Activated naive CD8-positive, alpha-beta T cell treated with anti-CD3 and anti-CD28 coated beads, Interleukin-2, amount 10 ng/mL, durations not matched to agents 7 days and 5 days (primary cell): ENCODE measurements around the gene IGLON5. TPM values are rescaled to one million over a fixed set of nuclear protein-coding genes. Genes with fewer than 3 reads are reported as not detected.
A peak's percentile ranks its signal among the peaks of the same experiment; 100 is the strongest.

Experiments
- ATAC-seq: fragments of 150-1000 bp; cut with Tn5 transposase; one replicate; pipeline ENCODE4 v1.10.0; 2021; ENCODE audit warnings: low read depth, moderate library complexity
- POLR2A ChIA-PET: fragments of 350-600 bp; sonication (Branson Sonifier 250); formaldehyde crosslinking; loops from one replicate; lab custom pipeline; 2021; ENCODE audit warnings: antibody characterized with exemption; lab: Charles Lee
- DNase-seq: peaks from one replicate; pipeline ENCODE4 v3.0.0; 2021
- H3K27ac Mint-ChIP-seq: one replicate; pipeline ENCODE4 v1.8.0; 2022; ENCODE audit warnings: mild to moderate bottlenecking, mixed read lengths
- H3K27me3 Mint-ChIP-seq: one replicate; pipeline ENCODE4 v1.8.0; 2022; ENCODE audit warnings: mild to moderate bottlenecking, moderate library complexity, mixed read lengths
- H3K36me3 Mint-ChIP-seq: one replicate; pipeline ENCODE4 v1.8.0; 2021; ENCODE audit warnings: mild to moderate bottlenecking, mixed read lengths
- H3K4me1 Mint-ChIP-seq: one replicate; pipeline ENCODE4 v1.8.0; 2021; ENCODE audit warnings: mixed read lengths
- H3K4me3 Mint-ChIP-seq: one replicate; pipeline ENCODE4 v1.8.0; 2022; ENCODE audit warnings: mild to moderate bottlenecking, moderate library complexity, mixed read lengths
- H3K9me3 Mint-ChIP-seq: one replicate; pipeline ENCODE4 v1.8.0; 2021; ENCODE audit warnings: mixed read lengths
- total RNA-seq, 2 experiments: library from RNA; stranded (reverse); gene quantifications; one replicate each; pipeline ENCODE4 v1.2.3, GENCODE V29; 2021

Gene IGLON5
- total RNA-seq, 2 experiments from 2014 or later: 0.11 TPM; not detected in 1

DNA sequence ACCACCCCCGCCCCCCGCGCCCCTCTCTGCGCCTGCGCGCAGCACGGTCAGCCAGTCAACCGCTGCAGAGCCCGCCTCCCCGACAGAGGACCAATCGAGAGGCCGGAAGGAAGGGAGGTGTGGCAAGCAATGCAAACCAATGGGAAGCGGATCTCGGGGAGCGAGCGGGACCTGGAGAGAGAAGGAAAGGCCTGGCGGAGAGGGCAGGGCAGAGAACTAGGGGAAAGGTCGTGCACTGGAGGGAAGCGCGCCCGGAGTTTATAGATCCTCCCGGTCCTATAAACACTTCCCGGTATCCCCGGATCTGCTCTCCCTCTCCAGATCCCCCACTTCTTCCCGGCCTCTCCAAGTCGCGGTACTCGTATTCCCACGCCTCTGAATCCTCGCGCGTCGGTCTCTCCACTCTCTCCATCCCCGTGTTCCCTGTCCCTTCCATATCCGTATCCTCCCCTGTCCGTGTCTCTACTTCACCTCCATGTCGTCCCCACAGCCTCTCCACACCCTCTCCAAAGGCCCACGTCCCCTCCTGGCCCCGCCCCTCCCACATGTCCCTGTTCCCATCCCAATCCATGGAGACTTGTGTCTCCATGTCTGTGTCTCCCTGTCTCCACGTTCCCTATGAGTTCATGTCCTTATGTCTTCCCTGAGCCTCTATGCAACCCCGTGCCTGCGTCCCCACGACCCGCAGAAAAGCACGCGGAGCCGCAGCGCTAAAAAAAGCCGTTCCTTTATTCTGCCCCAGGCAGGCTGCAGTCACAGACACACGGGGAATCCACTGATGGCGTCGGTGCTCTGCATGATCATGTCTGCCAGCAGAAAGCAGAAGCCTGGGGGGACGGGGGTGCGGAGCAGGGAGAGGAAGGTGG is 55.2 kb downstream of the IGLON5 start:
- Mint-ChIP-seq H3K36me3 (peaks cover 29% of the 10 kb centered on the region), H3K27ac (peak overlapping the region; percentile 94), H3K4me1 (peaks cover 58% of the 10 kb centered on the region), H3K4me3 (peak overlapping the region; percentile 94), H3K9me3 (no peaks in the 10 kb centered on the region), H3K27me3 (no peaks in the 10 kb centered on the region)
- DNase-seq (peak; percentile 87), ATAC-seq (peak; percentile 51)
- POLR2A ChIA-PET: interaction anchor here (0.6 to 2.5 kb wide), 5 partner anchors 12 to 29 kb away, joined by 3 to 11 read pairs (median 7); no protein-coding TSS in a partner anchor

DNA sequence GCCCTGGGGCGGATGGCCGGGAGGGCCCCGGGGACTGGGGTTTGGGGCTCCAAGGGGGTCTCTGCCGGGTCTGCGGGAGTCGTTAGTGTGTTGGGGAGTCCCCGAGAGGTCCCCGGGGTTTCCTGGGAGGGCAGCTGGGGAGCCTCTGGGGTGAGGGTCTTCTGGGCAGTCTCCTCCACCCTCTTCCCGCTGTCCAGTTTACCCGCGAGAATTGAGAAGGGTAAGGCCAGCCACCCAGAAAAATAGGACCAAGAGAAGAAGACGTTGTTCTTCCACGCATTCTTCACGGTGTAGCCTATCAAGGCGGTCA is 55.8 kb downstream of the IGLON5 start:
- DNase-seq: no peak
- Mint-ChIP-seq H3K36me3 (peaks cover 29% of the 10 kb centered on the region), H3K27me3 (no peaks in the 10 kb centered on the region), H3K9me3 (no peaks in the 10 kb centered on the region), H3K27ac (peak overlapping the region; percentile 94), H3K4me1 (peaks cover 56% of the 10 kb centered on the region), H3K4me3 (peak overlapping the region; percentile 94)
- POLR2A ChIA-PET: interaction anchor here (0.6 to 6.4 kb wide), 7 partner anchors 8 to 28 kb away, joined by 3 to 85 read pairs (median 3); no protein-coding TSS in a partner anchor
- no peak for ATAC-seq

DNA sequence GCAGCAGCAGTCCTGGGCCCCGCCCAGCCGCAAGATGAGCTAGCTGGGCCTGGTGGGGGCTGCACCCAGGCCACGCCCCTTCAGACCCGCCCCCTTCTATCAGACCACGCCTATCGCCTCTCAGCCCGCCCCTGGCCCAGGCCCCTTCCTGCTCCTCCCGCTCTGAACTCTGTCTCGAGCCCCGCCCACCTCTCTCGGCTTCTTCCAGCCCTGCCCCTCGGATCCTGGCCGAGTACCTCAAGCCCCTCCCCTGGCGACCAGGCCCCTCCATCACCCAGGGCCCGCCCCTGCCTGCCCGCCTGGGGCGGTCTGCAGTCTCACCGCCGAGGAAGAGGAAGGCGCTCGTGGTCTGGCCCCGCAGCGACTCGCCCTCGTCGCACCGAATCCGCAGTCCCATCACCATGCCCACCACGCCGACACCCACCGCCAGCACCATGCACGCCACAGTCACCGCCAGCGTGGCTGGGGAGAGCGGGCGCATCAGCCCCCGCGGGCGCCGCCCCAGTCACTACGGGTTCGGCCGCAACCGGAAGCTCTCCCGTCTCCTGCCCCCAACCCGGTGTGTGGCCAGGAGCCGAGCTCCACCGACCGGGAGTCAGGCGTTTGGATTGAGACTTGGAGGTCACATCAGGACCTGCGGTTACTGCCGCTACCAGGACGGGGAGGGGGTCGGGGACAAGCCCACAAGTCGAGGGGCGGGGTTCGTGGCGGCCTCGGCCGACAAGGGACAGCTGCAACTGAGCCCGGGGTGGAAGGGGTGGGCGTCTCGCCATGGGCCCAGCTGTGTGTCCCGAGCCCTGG is 56.3 kb downstream of the IGLON5 start:
- peak overlapping the region; percentile 94 for H3K27ac Mint-ChIP-seq
- peak; percentile 96 for DNase-seq
- H3K4me1 Mint-ChIP-seq: peaks cover 53% of the 10 kb centered on the region
- ATAC-seq: peak; percentile 73
- POLR2A ChIA-PET: interaction anchor here (0.6 to 6.4 kb wide), 9 partner anchors 8 to 28 kb away, joined by 3 to 85 read pairs (median 3); partner anchors contain the start of gene LIM2
- no peaks in the 10 kb centered on the region for H3K27me3 Mint-ChIP-seq
- peak overlapping the region; percentile 94 for H3K4me3 Mint-ChIP-seq
- H3K9me3 Mint-ChIP-seq: no peaks in the 10 kb centered on the region
- H3K36me3 Mint-ChIP-seq: peaks cover 27% of the 10 kb centered on the region

DNA sequence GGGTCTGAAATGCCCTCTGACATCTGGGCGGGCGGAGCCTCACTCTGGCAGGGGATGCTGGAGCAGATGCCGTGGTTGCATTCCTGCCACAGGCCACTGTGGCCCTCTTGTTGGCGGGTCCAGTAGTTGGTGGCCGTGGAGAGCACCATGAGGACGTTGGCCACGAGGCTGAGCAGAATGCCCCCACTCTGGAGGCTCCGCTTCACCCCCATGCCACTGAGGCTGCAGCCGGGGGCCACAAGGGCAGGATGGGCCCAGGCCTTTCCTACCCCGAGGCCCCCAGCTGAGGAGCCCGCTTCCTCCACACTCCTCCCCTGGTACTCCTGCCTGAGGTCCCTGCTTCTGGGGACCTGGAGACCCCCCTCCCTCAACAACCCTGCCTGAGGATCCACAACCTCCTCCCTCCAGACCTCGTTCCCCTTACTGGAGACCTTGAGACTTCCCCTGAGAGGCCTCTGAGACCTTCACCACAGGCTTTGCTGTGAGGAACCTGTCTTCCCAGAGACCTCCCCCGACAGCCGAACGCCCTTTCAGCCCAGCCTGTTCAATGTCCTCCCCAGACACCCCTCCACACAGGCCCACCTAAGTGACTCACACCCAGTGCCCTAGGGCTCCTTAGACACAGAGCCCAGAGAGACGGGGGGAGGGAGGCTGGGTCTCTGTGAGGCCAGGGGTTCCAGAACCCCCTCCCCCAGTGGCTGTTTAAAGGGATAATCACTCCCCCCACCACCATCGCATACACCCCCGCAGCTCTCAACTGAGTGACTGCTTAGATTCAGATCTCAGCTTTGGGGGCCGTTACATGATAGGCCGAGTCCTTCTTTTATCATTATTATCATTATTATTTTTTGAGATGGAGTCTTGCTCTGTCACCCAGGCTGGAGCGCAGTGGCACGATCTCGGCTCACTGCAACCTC is 57.2 kb downstream of the IGLON5 start, which contains the start of gene CLDND2:
CLDND2 (minus strand) TSS at position 638 of the 917 bp plus-strand sequence; CDS start at position 212, 426 bp downstream.
- POLR2A ChIA-PET: interaction anchor here (0.7 to 6.4 kb wide), 7 partner anchors 7 to 26 kb away, joined by 3 to 85 read pairs (median 4); partner anchors contain the start of gene LIM2
- Mint-ChIP-seq H3K36me3 (peaks cover 22% of the 10 kb centered on the region), H3K4me3 (peak within 1 kb of the TSS; percentile 94), H3K27me3 (no peaks in the 10 kb centered on the region), H3K27ac (peak within 1 kb of the TSS; percentile 94), H3K4me1 (peaks cover 54% of the 10 kb centered on the region), H3K9me3 (no peaks in the 10 kb centered on the region)
- ATAC-seq (no peak), DNase-seq (no peak)

DNA sequence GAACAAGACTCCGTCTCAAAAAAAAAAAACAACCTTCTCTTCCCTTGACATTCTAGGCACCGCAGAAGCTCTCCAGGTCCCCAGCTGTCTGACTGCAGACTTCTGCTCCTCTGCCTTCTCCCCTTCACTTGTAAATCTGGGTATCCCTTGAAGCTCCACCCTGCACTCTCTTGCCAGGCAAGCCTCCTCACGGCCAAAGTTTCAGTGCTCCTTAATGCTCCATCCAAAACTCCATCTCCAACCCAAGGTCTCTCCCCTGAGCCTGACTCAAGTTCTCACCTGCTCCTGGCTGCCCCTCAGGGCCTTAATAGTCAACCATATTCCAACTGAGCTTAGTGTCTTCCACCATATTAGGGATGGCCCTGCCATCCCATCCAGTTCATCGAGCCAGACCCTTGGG is 58.8 kb downstream of the IGLON5 start:
- H3K27me3 Mint-ChIP-seq: no peaks in the 10 kb centered on the region
- POLR2A ChIA-PET: interaction anchor here (0.7 to 6.4 kb wide), 2 partner anchors 24 to 644 kb away, joined by 3 to 85 read pairs; no protein-coding TSS in a partner anchor
- no peaks in the 10 kb centered on the region for H3K9me3 Mint-ChIP-seq
- peaks cover 14% of the 10 kb centered on the region for H3K36me3 Mint-ChIP-seq
- peak overlapping the region; percentile 85 for H3K4me3 Mint-ChIP-seq
- ATAC-seq (no peak), DNase-seq (no peak)
- H3K4me1 Mint-ChIP-seq: peaks cover 58% of the 10 kb centered on the region
- peak overlapping the region; percentile 99 for H3K27ac Mint-ChIP-seq

DNA sequence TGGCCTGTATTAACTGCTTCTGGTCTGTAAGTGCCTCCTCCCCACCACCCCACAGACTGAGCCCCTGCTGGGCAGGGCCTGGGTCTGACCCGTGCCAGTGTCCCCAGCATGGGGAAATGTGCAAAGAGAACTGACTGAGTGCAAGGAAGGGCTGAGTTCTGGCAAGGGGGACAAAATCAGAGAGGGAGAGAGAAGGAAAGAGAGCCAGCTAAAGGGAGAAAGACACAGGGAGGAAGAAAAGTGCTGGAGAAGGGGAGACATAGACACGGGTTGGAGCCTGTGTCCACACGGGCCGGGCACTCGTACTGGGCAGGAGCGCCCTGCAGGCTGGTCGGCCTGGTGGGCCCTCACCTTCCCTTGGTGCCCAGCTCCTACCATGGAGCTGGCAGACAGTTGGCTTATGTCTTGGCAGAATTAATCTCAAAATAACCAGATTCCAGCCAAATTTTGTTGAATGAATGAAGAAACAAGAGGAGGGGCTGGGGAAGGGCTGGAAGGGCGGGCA is 59.8 kb downstream of the IGLON5 start:
- peaks cover 14% of the 10 kb centered on the region for H3K36me3 Mint-ChIP-seq
- ATAC-seq (no peak), DNase-seq (no peak)
- no peaks in the 10 kb centered on the region for H3K9me3 Mint-ChIP-seq
- H3K4me1 Mint-ChIP-seq: peaks cover 63% of the 10 kb centered on the region
- POLR2A ChIA-PET: interaction anchor here (0.7 to 6.4 kb wide), 5 partner anchors 13 to 40 kb away, joined by 3 to 85 read pairs (median 4); no protein-coding TSS in a partner anchor
- peak overlapping the region; percentile 99 for H3K27ac Mint-ChIP-seq
- no peaks in the 10 kb centered on the region for H3K27me3 Mint-ChIP-seq
- peak overlapping the region; percentile 85 for H3K4me3 Mint-ChIP-seq

DNA sequence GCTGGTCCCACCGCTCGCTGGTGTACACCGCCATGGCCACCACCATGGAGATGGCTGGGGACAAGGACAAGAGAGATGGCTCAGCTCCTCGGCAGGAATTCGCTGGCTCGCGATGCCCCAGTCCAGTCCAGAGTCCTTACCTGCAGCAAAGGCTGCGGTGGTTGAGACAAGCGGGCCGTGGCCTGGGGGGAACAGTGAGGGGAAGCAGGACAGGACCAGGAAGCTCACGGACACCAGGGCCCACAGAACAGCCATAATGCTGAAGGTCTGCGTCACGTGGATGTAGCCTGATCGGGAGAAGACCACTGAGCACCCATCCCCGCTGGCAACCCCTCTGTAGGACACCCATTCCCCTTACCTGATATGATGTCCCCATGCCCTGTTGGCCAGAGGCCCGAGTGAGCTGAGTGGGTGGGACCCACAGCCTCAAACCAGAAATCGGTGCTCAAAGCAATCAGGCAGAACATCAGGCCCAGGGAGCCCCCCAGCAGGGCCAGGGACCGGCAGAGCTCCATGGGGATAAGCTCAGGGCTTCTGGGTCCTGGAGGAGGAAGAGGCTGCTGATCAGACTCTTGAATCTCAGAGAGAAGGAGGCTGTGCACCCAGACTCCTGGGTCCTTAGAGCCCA is 60.7 kb downstream of the IGLON5 start:
- no peaks in the 10 kb centered on the region for H3K9me3 Mint-ChIP-seq
- peak overlapping the region; percentile 85 for H3K4me3 Mint-ChIP-seq
- ATAC-seq: no peak
- peaks cover 65% of the 10 kb centered on the region for H3K4me1 Mint-ChIP-seq
- H3K27ac Mint-ChIP-seq: peak overlapping the region; percentile 99
- no peak for DNase-seq
- peaks cover 13% of the 10 kb centered on the region for H3K36me3 Mint-ChIP-seq
- POLR2A ChIA-PET: interaction anchor here (0.7 to 6.4 kb wide), 11 partner anchors 9 to 69 kb away, joined by 3 to 85 read pairs (median 5); partner anchors contain the start of gene VSIG10L
- no peaks in the 10 kb centered on the region for H3K27me3 Mint-ChIP-seq

DNA sequence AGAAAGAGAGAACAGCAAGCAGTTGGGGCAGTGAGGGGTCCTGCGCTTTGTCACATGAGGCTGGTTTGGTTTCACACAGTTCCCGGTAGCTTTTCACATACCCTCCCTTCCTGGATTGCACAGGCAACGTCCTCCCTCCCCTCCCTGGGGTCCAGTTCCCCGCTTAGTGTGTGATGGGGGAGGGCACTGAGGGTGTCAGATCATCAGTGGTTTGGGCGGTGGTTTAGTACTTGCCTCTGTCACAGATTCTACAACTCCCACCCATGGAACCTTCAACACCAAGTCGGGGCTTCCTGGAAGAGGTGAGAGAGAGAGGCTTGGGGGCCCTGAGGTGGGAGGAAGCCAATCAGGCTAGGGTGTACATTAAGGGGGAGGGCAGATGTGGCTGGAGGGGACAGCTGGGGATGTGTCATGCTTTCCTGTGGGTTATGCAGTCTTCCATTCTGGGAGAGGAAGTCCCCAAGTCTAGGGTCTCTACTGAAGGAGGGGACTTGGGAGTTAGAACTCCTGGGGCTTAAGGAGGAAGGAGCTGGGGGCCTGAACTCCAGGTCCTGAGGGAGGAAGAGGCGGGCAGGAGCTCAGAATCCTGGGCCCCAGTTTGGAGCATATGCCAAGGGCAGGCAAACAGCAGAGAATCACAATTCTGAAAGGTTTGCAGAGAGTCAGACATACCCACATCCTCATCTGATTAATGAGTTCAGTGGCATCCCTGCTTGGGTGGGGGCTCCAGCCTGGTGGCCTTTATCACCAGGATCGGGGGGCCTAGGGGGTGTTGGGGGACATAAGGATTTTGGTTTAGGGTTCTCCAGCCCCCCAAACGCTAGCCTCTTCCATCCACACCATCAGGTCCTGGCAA is 61.4 kb downstream of the IGLON5 start, which contains the start of gene NKG7:
NKG7 (minus strand) TSS at position 6 of the 856 bp plus-strand sequence. CDS start 119 bp downstream, outside the sequence.
- Mint-ChIP-seq H3K27ac (peak within 1 kb of the TSS; percentile 99), H3K9me3 (no peaks in the 10 kb centered on the region), H3K27me3 (no peaks in the 10 kb centered on the region), H3K4me3 (peak within 1 kb of the TSS; percentile 85), H3K36me3 (peaks cover 13% of the 10 kb centered on the region), H3K4me1 (peaks cover 65% of the 10 kb centered on the region)
- DNase-seq (peak; percentile 79), ATAC-seq (peak; percentile 84)
- POLR2A ChIA-PET: interaction anchor here (0.6 to 6.4 kb wide), 10 partner anchors 10 to 69 kb away, joined by 3 to 85 read pairs (median 5); partner anchors contain the start of gene VSIG10L

DNA sequence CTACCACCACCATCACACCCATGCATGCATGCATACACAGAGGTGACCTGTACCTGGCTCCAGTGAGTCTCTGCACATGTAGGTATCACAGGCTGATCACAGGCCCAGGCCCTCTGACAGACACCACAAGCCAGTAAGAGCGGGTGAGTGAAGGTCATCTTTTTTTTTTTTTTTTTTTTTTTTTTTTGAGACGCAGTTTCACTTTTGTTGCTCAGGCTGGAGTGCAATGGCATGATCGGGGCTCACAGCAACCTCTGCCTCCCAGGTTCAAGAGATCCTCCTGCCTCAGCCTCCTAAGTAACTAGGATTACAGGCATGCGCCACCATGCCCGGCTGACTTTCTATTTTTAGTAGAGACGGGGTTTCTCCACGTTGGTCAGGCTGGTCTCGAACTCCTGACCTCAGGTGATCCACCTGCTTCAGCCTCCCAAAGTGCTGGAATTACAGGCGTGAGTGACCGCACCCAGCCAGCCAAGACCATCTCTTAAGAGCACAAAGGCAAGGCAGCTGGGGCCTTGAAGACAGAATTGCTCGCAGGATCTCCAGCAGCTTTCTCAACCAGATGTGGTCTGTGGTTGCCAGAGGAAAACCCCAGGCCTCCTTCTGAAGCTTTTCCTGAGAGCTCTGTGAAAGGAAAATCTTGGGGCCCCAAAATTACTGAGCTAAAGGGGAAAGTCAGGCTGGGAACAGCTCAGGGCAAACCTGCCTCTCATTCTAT is 64.2 kb downstream of the IGLON5 start:
- POLR2A ChIA-PET: interaction anchor here (1.0 to 1.5 kb wide), 3 partner anchors 8 to 36 kb away, joined by 3 to 11 read pairs (median 4); no protein-coding TSS in a partner anchor
- peaks cover 8% of the 10 kb centered on the region for H3K36me3 Mint-ChIP-seq
- peak; percentile 51 for DNase-seq
- peak overlapping the region; percentile 76 for H3K4me3 Mint-ChIP-seq
- ATAC-seq: no peak
- peaks cover 4% of the 10 kb centered on the region for H3K9me3 Mint-ChIP-seq
- no peaks in the 10 kb centered on the region for H3K27me3 Mint-ChIP-seq
- peak overlapping the region; percentile 90 for H3K27ac Mint-ChIP-seq
- peaks cover 58% of the 10 kb centered on the region for H3K4me1 Mint-ChIP-seq

DNA sequence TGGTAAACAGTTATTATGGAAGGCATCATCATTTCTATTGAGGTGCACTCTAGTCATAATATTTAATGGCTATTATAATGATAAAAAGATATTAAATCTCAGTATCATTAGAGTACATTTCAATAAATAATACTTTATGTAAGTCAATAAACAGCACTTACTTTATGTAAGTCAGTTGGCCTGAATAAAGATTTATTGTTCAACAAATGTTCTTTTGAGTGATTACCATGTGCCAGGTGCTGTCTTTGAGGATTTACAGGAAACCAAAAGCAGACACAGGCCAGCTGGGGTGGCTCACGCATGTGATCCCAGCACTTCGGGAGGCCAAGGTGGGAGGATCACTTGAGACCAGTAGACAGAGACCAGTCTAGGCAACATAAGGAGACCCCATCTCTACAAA is 66.0 kb downstream of the IGLON5 start:
- peaks cover 51% of the 10 kb centered on the region for H3K4me1 Mint-ChIP-seq
- POLR2A ChIA-PET: interaction anchor here (0.7 to 2.0 kb wide), 2 partner anchors 9 to 31 kb away, joined by 3 to 5 read pairs; partner anchors contain the start of gene CLDND2
- DNase-seq (no peak), ATAC-seq (no peak)
- H3K9me3 Mint-ChIP-seq: peaks cover 6% of the 10 kb centered on the region
- H3K27me3 Mint-ChIP-seq: no peaks in the 10 kb centered on the region
- H3K27ac Mint-ChIP-seq: no peak overlapping the region
- peaks cover 5% of the 10 kb centered on the region for H3K36me3 Mint-ChIP-seq
- H3K4me3 Mint-ChIP-seq: no peak overlapping the region
